ENCODE results near the gene ATF1. TPM values are rescaled to one million over a fixed set of nuclear protein-coding genes. Genes with fewer than 3 reads are reported as not detected.
A peak's percentile ranks its signal among the peaks of the same experiment; 100 is the strongest.

ATF1 gene
- total RNA-seq, 1 donor from 2014 or later = 16.2 TPM

DNA sequence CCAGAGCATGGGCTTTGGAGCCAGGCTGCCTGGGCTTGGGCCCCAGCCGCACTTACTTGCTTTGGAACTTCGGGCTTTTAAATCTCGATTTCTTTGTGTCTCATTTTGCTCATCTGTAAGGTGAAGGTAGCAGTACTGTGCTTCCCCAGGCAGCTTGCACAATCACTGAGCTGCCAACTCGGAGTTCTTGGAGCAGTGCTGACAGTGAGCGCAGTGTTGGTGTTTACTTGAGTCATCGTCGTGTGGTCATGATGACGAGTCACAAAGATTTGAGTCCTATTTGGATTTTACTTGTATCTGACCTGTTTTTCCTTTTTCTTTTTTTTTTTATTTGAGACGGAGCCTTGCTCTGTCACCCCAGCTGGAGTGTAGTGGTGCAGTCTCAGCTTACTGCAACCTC, 31.3 kb upstream of the ATF1 start:
- Mint-ChIP-seq H3K36me3 (ENCODE audit: low read depth, unreplicated experiment) (peaks cover 42% of the 10 kb centered on the region), H3K27me3 (ENCODE audit: unreplicated experiment) (peaks cover 2% of the 10 kb centered on the region), H3K4me1 (ENCODE audit: unreplicated experiment) (peaks cover 21% of the 10 kb centered on the region), H3K27ac (ENCODE audit: unreplicated experiment) (no peak overlapping the region), H3K9me3 (ENCODE audit: unreplicated experiment) (no peaks in the 10 kb centered on the region), H3K4me3 (ENCODE audit: unreplicated experiment) (peak overlapping the region; percentile 66)
- DNase-seq (ENCODE audit: low spot score) = no peak
- TF ChIP-seq, protein P1, sequence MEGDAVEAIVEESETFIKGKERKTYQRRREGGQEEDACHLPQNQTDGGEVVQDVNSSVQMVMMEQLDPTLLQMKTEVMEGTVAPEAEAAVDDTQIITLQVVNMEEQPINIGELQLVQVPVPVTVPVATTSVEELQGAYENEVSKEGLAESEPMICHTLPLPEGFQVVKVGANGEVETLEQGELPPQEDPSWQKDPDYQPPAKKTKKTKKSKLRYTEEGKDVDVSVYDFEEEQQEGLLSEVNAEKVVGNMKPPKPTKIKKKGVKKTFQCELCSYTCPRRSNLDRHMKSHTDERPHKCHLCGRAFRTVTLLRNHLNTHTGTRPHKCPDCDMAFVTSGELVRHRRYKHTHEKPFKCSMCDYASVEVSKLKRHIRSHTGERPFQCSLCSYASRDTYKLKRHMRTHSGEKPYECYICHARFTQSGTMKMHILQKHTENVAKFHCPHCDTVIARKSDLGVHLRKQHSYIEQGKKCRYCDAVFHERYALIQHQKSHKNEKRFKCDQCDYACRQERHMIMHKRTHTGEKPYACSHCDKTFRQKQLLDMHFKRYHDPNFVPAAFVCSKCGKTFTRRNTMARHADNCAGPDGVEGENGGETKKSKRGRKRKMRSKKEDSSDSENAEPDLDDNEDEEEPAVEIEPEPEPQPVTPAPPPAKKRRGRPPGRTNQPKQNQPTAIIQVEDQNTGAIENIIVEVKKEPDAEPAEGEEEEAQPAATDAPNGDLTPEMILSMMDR (IDR thresholded peaks at IDR 0.05; ENCODE audit: unreplicated experiment) = no peak

DNA sequence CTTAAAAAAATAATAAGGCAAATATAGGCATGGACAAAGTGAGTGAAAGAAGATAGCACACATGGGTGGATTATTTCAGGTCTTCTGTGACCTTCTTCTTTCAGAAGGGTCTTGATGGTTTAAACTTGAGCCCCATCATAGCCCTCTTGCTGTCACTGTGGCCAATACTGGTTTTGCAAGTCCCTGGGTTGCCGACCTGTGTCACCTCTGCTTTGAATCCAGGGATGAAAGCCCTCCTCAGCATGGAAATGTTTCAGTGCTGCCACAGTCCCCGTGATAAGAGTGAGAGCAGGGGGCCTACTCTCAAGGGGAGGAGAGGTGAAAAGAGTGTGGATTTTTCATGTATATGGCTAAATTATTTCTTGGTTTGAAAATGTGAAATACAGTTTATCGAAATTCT, 30.2 kb upstream of the ATF1 start:
- Mint-ChIP-seq H3K4me3 (ENCODE audit: unreplicated experiment) (no peak overlapping the region), H3K27ac (ENCODE audit: unreplicated experiment) (no peak overlapping the region), H3K27me3 (ENCODE audit: unreplicated experiment) (peaks cover 2% of the 10 kb centered on the region), H3K9me3 (ENCODE audit: unreplicated experiment) (no peaks in the 10 kb centered on the region), H3K36me3 (ENCODE audit: low read depth, unreplicated experiment) (peaks cover 38% of the 10 kb centered on the region), H3K4me1 (ENCODE audit: unreplicated experiment) (peaks cover 21% of the 10 kb centered on the region)
- DNase-seq (ENCODE audit: low spot score) = no peak
- TF ChIP-seq, protein P1 (IDR thresholded peaks at IDR 0.05; ENCODE audit: unreplicated experiment) = no peak

DNA sequence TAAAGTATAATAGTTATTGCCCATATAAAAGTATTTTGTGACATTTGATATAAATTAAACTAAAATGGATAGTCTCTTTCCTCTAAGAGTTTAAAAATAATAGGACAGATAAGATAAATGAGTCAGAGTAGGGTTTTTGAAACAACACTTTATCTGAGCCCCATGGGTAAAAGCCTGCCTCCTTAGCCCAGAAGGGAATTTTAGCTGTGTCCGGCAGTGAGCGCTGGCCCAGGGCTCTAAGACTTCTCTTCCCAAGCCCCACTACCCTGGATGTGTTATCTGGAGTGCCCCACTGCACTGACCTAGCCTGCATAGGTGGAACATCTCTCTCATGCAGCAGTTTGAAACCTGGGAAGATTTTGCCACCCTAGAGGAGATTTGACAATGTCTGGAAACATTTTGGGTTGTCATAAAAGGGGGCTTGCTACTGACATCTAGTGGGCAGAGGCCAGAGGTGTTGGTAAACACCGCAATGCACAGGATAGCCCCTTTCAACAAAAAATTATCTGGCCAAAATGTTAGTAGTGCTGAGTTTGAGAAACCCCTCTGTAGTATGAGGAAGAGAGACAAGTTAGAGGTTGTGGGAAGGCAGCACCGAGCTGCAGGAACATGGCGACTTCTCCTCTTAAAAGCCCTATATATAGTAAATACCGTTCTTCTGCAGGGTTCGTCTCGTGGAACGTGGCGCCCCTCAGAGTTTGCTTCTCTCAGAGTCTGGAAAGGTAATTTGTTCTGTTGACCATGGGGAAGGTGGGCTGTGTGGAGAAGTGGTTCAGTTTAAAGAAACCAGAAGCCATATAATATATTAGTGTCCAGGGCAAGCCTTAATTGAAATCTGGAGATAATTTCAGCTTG, 29.3 kb upstream of the ATF1 start:
- H3K36me3 Mint-ChIP-seq (ENCODE audit: low read depth, unreplicated experiment) = peaks cover 41% of the 10 kb centered on the region
- TF ChIP-seq, protein P1 (IDR thresholded peaks at IDR 0.05; ENCODE audit: unreplicated experiment) = peak; percentile 61
- H3K27me3 Mint-ChIP-seq (ENCODE audit: unreplicated experiment) = peaks cover 2% of the 10 kb centered on the region
- no peak overlapping the region for H3K27ac Mint-ChIP-seq (ENCODE audit: unreplicated experiment)
- H3K4me1 Mint-ChIP-seq (ENCODE audit: unreplicated experiment) = peaks cover 18% of the 10 kb centered on the region
- no peak overlapping the region for H3K4me3 Mint-ChIP-seq (ENCODE audit: unreplicated experiment)
- no peaks in the 10 kb centered on the region for H3K9me3 Mint-ChIP-seq (ENCODE audit: unreplicated experiment)
- DNase-seq (ENCODE audit: low spot score) = peak; percentile 46

DNA sequence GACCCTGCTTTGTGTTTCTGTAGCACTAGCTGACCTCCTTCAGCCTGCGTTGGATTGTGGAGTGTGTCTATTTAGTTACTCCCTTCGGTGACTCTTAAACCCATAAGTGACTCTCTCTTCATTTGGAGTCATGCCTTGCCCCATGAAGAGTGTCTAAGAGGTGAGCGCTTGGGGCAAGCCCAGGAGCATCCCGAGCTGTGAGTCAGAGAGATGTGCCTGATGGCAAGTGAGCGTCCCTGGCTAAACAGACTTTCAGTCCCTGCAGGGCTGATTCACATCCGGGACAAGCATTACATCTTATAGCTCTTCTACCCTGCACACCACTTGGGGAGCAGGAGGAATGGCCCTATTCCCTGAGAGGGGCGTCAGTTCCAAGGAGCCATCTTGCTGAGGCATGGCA, 24.3 kb upstream of the ATF1 start:
- H3K36me3 Mint-ChIP-seq (ENCODE audit: low read depth, unreplicated experiment) = peaks cover 46% of the 10 kb centered on the region
- peaks cover 4% of the 10 kb centered on the region for H3K27me3 Mint-ChIP-seq (ENCODE audit: unreplicated experiment)
- peaks cover 17% of the 10 kb centered on the region for H3K4me1 Mint-ChIP-seq (ENCODE audit: unreplicated experiment)
- TF ChIP-seq, protein P1 (IDR thresholded peaks at IDR 0.05; ENCODE audit: unreplicated experiment) = no peak
- no peak for DNase-seq (ENCODE audit: low spot score)
- peak overlapping the region; percentile 7 for H3K4me3 Mint-ChIP-seq (ENCODE audit: unreplicated experiment)
- H3K9me3 Mint-ChIP-seq (ENCODE audit: unreplicated experiment) = no peaks in the 10 kb centered on the region
- H3K27ac Mint-ChIP-seq (ENCODE audit: unreplicated experiment) = no peak overlapping the region

DNA sequence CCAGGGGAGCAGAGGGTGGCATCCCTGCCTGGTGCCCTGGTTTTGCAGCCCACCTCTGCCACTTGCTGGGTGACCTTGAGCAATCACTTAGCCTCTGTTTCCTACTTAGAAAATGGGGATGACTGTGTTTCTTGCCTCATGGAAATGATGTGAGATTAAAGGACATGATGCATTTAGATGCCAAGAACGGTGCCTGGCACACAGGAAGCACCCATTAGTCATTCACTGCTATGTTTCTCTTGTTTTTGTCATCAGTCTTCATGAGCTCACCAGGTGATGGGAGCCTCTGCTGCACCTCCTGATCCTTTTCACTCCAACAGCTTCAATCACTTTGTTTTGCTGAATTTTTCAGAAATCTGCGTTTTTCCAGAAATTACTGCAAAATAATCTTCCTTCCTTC, 23.6 kb upstream of the ATF1 start:
- no peak for DNase-seq (ENCODE audit: low spot score)
- TF ChIP-seq, protein P1 (IDR thresholded peaks at IDR 0.05; ENCODE audit: unreplicated experiment) = no peak
- Mint-ChIP-seq H3K27me3 (ENCODE audit: unreplicated experiment) (peaks cover 4% of the 10 kb centered on the region), H3K4me1 (ENCODE audit: unreplicated experiment) (peaks cover 14% of the 10 kb centered on the region), H3K36me3 (ENCODE audit: low read depth, unreplicated experiment) (peaks cover 47% of the 10 kb centered on the region), H3K4me3 (ENCODE audit: unreplicated experiment) (no peak overlapping the region), H3K9me3 (ENCODE audit: unreplicated experiment) (no peaks in the 10 kb centered on the region), H3K27ac (ENCODE audit: unreplicated experiment) (no peak overlapping the region)

Data from endothelial cell (in vitro differentiated cells).